GM21737 (cell line): Measurements from ENCODE around the gene STAT4.
"Not testable (repeated sequence)": the region's sequence is repeated elsewhere in the genome, so short reads cannot be mapped to it uniquely, and the experiment has no call there.

Experiments used
- ATAC-seq: cut with Tn5 transposase; IDR thresholded peaks from one replicate; pipeline ENCODE4 v1.9.1; 2021; ENCODE audit warnings: mild to moderate bottlenecking, moderate library complexity; ENCODE audit not compliant: unreplicated experiment

STAT4 gene

DNA sequence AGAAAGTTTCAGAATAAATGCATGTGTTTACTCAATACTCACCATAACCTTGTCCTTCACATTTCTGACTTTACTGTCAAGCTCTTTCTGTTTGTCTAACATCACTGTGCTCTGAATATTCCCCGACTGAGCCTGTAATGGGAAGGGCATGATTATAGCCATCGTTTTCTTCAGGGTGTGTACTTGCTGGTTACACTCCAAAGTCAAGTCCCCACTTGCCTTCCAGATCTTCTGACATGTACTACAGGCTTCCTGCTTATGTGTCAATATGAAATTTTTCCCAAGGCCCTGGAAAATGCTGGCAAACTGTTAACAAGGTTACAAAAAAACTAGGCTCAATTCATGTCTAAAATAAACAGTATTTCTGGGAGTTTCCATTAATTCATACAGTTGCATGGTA, 149.8 kb downstream of the STAT4 start:
- ATAC-seq, result no peak

- ATAC-seq, result no peak
Measured at GRCh38 chr2:190999949-191000665, 150.7 kb downstream of the STAT4 start.

GRCh38 chr2:190999058-190999457, 151.7 kb downstream of the STAT4 start:
- ATAC-seq, result no peak

DNA sequence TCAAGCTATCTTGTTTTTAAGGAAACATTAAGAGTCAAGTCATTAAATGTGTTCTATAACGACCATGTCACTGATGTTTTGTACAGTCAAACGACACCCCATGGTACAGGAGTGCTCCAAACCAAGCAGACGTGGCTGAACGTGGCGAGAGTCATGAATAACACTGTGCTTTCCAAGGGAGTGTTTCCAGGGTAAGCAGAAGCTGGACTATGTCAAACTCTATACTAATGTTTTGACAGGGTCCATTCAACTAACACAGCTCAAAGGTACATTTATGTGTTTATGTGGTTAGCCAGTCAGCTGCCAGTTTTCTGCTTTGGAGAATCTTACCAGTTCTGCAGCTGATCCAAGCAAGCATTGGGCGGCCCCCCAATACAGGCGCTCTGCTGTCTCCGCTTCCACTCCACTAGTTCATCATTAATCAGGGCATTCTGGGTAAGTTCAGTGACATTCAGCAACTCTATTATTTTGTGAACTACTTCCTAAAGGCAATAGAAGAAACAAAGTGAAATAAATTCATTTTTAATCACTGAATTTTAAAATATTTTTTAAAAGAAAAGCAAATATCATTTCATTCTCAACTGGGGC, 153.2 kb downstream of the STAT4 start:
- no peak for ATAC-seq

DNA sequence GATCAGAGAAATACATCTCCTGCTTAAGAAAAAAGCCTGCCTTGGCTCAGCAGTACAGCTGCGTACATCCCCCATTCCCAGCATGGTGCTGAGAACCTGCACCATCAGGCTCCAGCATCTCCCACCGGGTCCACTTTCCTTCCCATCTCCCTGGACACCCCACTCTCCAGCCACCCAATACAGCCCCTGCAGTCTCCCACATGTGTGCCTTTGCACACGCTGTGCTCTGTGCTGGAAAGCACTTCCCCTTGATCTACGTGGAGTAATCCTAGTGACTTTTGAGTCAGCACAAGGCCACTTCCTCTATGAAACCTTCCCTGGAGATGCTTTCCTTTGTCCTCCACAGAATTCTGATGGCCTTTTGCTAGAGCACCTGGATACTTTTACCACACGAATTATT, 153.8 kb downstream of the STAT4 start:
- no peak for ATAC-seq

DNA sequence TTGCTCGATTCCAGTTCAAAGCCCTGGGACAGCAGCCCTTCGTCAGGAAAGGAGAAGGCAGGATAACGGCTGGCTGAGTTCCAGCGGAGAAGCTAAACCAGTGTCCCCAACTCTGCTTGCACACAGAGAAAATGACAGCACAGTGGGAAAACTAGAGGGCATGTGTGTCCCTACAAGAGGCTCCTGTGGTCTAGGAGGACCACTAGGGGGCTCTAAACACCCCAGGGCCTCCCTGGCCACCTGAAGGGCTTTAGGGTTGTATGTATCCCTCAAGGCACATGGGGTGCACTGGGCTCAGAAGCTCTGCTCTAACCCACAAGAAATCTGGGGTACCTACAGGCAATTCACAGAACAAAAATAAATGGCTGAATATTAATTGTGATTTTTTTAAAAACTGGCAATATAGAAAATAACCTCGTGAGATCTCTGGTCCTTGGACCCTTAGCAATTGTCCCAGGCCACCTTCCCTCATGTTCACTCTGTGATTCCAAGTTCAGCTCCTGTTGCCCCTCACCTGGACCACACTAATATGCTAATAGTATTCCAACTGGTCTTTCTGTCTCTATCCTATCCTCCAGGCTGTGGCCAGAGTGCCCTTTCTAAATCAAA, 154.4 kb downstream of the STAT4 start:
- no peak for ATAC-seq

- ATAC-seq, result not testable (repeated sequence)
Measured at GRCh38 chr2:190995315-190995714, 155.5 kb downstream of the STAT4 start.

DNA sequence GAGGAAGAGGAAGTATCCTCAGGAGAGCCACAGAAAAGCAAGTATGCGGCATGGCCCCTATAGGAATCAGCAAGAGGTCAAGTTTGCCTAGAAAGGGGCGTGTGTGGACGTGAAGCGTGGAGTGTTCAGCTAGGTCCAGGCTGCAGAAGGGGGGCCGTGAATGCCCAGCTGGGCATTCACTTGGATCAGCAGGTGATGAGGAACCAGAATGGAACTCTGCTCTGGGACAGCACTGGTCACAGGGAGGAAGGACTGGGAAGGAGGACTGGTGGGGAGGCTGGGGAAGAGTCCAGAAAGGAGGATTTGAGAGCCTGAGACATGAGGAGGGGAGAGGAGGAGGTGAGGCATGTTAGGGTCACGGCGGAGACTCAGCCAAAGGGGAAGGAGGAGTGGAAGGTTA, 156.6 kb downstream of the STAT4 start:
- no peak for ATAC-seq

DNA sequence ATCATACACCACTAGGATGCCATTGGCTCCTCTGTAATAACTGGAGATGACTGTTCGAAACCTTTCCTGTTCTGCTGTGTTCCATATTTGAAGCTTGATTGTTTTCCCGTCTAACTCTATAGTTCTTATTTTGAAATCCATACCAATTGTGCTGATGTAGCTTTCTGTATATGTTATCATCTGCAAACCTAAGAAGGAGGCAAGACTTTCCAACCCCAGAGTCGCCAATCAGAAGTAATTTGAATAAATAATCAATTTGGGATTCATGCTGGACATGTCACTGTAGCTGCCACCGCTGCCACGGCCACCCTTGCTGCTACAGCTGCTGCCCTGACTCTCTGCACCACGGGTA, 157.5 kb downstream of the STAT4 start:
- ATAC-seq, result no peak

- ATAC-seq, result no peak
Measured at GRCh38 chr2:190990132-190990531, 160.7 kb downstream of the STAT4 start.

DNA sequence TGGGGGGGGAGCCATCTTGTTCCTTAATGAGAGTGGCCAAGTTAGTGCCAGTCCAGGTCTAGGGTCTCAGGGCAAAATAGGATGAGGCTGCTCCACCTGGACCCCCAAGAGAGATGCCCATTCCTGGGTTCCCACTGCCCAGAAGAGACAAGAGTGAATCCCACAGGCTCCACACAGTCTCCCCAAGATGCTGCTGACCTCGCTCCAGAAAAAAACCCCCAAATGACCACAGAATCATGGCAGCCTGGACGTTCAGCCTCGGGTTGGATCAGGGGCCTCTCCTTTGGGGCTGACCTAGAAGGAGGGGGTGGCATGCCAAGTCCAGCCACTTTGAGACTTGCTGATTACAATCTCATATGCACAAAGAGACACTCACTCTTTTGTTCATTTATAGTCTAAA, 161.9 kb downstream of the STAT4 start:
- ATAC-seq, result no peak

DNA sequence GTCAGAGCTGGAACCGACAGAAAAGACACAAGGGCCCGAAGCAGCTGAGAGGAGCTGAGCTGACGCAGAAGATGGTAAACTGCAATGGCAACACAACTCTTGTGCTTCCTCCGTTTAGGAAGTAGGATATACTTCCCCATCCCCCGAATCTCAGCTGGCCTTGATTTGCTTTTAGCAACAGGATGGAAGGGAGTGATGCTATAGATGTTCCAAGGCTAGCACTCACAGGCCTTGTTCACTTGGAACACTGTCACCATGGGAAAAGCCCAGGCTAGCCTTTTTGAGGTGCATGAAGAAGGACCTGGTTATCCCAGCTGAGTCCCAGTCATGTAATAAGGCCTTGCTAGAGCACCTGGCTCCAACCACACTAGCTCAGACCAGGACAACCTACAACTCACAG, 162.9 kb downstream of the STAT4 start:
- no peak for ATAC-seq

DNA sequence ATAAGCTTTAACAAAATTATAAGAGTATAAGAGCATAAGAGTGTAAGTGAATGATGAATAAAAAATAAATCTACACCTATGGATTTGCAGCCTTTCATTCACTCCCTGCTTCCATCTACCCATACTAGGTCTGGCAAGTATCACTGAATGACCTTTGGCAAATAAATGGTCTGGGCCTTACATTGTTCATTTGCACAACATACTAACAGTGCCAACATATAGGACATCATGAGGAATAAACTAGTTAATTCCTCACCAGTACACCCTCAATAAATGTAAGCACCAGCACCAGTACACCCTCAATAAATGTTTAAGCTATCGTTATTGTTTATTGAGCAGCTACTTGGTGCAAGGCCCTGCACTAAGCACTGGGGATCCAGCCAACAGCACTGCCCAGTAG, 163.7 kb downstream of the STAT4 start:
- no peak for ATAC-seq

DNA sequence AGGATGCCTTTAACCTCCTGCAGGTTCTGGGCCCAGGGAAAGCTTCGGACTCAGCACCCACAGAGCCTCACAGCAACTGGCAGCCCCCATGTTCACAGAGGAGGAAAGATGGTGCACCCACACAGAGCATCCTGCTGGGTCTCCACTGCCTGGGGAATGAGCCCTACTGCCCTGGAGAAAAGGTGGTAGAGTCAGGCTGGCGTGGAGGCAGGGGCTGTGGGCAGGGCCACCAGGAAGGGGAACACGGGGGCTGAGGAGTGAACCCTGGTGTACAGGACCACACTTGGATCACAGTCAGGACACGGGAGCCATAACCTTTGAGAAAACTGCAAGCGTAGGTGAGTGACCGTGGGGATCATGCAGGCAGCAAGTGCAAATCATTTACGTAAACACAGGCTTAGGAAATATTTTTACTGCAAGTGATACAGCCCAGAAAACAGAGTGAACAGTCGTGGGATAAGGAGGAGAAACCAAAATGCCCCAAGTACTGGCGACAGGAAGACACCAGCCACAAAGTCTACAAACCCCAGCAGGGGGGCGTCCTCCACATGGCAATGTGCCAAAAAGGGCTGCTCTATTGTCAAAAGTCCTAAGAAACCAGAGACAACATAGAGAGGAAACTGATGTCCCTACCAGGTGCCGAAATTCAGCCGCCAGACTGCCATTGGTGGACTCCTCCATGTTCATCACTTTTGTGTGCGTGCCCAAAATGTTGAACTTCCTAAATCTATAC, 164.4 kb downstream of the STAT4 start:
- no peak for ATAC-seq

- no peak for ATAC-seq
Measured at GRCh38 chr2:190984595-190984994, 166.2 kb downstream of the STAT4 start.

DNA sequence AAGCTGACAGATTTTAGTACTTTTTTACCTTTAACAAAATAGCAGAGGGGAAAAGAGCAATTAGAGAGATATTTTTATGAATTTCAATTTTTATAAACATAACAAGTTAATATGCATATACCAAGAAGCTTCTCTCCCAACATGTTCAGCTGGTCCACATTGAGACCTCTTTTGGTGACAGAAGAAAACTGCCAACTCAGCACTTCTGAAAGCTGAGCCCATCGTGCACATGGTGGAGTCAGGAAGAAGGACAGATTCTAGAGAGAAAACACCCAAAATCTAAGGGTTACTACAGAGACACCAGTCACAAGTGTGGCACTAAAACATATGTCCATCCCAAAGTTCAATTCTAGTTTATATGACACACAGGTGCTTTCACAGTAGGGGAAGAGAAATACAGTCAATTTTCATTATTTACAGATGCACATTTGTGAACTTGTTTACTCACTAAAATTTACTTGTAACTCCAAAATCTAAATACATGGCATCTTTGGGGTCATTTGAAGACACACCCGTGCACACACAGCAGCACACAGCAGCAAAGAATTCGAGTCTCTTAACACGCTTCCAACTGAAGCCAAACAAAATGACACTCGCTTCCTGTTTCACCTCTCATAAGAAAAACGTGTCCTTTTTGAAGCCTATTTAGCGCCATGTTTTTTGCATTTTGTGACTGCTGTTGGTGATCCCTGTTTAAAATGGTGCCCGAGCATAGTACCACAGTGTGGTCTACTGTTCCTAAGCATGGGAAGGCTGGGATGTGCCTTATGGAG, 168.3 kb downstream of the STAT4 start:
- no peak for ATAC-seq

DNA sequence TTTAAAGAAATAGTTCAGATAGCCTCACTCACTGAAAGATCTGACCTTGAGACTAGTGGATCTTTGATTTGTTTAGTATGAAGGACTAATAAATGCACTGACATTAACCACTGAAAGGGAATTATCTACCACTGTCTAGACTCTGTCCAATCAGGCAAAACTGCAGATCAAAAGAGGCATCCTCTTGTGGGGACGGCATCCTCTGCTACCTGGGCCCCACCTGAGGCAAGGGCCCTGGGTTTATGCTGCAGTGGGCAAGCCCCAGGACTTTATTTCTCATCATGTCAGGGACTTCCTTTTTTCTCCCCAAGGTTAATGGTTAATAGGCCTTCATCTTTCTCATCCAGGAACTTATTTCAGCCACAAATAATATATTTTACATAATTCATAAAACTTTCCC, 169.1 kb downstream of the STAT4 start:
- no peak for ATAC-seq

DNA sequence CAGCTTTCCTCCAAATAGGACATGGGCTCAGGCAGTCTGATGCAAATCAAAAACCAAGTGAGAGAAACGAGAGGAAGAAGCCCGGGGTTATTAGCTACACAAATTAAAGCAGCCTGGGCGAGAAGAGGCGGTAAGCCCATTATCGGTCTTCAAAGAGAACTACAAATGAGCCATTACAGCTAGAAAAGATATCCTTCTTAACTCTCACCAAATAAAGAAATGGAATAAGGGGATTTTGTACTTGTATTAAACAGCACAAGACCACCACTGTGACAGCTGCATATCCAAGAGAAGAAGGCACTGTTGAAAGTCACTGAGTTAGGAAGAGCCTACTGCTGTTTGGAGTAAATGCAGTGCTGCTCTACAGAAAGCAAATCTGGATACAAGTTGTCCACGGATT, 169.5 kb downstream of the STAT4 start:
- no peak for ATAC-seq

DNA sequence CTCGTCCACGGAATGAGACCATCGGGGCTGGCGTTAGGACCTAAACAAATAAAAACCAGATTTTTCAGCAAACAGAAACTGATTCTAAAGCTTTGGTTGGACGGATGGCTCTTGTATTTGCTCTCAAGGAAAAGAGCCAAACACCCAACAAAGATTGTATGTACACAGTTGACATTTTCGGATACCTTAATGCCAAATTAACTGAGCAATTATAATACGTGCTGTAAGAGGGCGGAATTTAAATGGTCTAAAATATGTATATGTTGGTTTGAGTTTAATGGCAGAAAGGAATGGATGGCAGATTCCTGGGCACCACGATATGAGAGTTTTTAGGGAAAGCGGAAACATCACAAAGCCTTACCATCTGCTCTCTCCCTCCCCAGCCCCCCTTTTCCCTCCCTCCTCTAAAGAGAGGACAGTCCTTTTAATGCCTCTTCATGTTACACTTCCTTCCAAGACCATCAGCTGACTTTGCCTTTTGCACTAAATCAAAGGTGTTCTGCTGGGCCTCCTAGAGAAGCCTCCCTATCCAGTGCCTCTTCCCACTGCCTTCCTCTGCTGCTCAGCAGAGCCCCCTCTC, 170.1 kb downstream of the STAT4 start:
- no peak for ATAC-seq

- ATAC-seq, result no peak
Measured at GRCh38 chr2:190979906-190980629, 170.7 kb downstream of the STAT4 start.
